Right cardiac atrium (tissue), 5 donors: ENCODE measurements around the gene CCDC27. TPM values are rescaled to one million over a fixed set of nuclear protein-coding genes. Genes with fewer than 3 reads are reported as not detected.
A peak's percentile ranks its signal among the peaks of the same experiment; 100 is the strongest.

Experiments
- ATAC-seq, 2 donors: fragments of 200-7000 bp; cut with Tn5 transposase; one replicate each; pipeline versions ENCODE4 v1.8.0 to v1.9.1; 2020; ENCODE audit warnings: moderate library complexity in 2 of 2, mild to moderate bottlenecking in 1 of 2
- DNase-seq, 3 donors: peaks; one replicate each; pipeline ENCODE4 v3.0.0-alpha.2; 2020
- H3K27ac ChIP-seq: one replicate; pipeline ENCODE4 v1.5.1; 2013; ENCODE audit warnings: mild to moderate bottlenecking, low read length, control low read depth, moderate library complexity
- H3K27me3 ChIP-seq: one replicate; pipeline ENCODE4 v1.6.1; 2013; ENCODE audit not compliant: control insufficient read depth, insufficient read depth
- H3K4me1 ChIP-seq: one replicate; pipeline ENCODE4 v1.6.1; 2013; ENCODE audit warnings: low read length; ENCODE audit not compliant: control insufficient read depth, insufficient read depth
- H3K4me3 ChIP-seq: one replicate; pipeline ENCODE4 v1.5.1; 2013; ENCODE audit warnings: low read length, control low read depth
- H3K9me3 ChIP-seq: one replicate; pipeline ENCODE4 v1.6.1; 2013; ENCODE audit warnings: low read length; ENCODE audit not compliant: control insufficient read depth
- WGBS: extraction: QIAGEN DNeasy Blood & Tissue Kit; methylation state at CpG from one replicate; pipeline ENCODE4 v1.1.7; 2013; 5-methylcytosine and 5-hydroxymethylcytosine counted together
- intact Hi-C, 4 donors: fragments of 100-400 bp; cut with DNase I; formaldehyde crosslinking; loops; one replicate each; pipeline versions ENCODE4 v1.11.0 to v1.14.0; 2022 to 2023
- polyA plus RNA-seq: library from polyadenylated mRNA; stranded (reverse); fragments of 200-250 nt; gene quantifications from one replicate; pipeline ENCODE4 v1.2.3, GENCODE V29; 2013
- total RNA-seq, 4 donors: library from RNA; stranded (reverse); fragmentation: NEBNext Ultra II Directional; extraction: Animal tissue kit (Norgen Biotek cat#: 25700); gene quantifications; one replicate each; pipeline ENCODE4 v1.2.1, GENCODE V29; 2021
- donor health status: healthy with polysubstance abuse.
- donor health status: DM: no; HTN: yes; CAD: no.
- donor health status: DM: no; HTN: no; CAD: no.
- donor health status: DM: no; HTN: yes; CAD: no; lungs with severe emphysema.
- donor health status: DM: yes; HTN: yes; CAD: no.

Gene CCDC27
- total and polyA plus RNA-seq, 5 donors, result 0.09 to 0.14 TPM; not detected in 3

- Histone ChIP-seq H3K27ac (no peak overlapping the region), H3K4me3 (no peak overlapping the region), H3K27me3 (no peaks in the 10 kb centered on the region), H3K9me3 (no peaks in the 10 kb centered on the region), H3K4me1 (no peaks in the 10 kb centered on the region)
- ATAC-seq, result no peak
- intact Hi-C loops, result no loop called here
- WGBS, result 84% methylated on average over 17 of the region's 17 CpGs
- DNase-seq, result no peak
Observed at GRCh38 chr1:3761296-3762010, 9.2 kb downstream of the CCDC27 start.

DNA sequence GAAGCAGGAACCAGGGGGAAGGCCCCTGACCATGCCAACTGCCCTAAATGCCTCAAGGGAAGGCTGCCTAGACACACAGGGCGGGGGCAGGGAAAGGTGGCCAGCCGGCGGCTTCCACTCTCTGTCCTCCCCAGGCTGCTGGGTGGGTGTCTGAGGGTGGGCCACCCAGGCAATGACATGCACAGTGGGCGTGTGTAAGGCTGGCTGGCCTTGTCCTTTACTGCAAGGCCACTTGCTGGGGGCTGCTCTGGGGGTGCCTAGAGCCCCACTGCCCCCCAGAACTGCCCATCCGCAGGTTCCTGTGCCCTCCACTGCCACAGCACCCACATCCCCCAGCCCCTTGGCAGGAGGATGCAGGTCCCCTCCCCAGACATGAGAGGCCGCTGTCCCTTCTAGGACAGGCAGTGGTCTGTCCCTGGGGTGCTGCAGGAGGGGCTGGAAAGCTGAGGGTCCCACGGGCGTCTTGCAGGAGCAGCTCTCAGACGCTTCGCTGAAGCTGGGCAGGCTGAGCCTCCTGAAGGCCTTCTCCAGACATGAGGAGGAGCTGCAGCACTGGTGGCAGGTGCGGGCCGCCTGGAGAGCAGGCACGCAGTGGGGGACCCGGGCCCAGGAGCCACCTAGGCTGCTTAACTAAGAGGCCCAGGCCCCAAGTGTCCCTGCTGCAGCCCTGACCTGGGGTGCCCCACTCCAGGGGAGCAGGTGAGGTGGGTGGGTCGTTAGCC is 10.1 kb downstream of the CCDC27 start:
- no peaks in the 10 kb centered on the region for H3K4me1 ChIP-seq
- 79% methylated on average over 15 of the region's 15 CpGs for WGBS
- ATAC-seq, result peak; percentile 19 to 31
- H3K4me3 ChIP-seq, result no peak overlapping the region
- no peak overlapping the region for H3K27ac ChIP-seq
- H3K27me3 ChIP-seq, result no peaks in the 10 kb centered on the region
- intact Hi-C loops, result no loop called here
- DNase-seq, result peak in 1 of 3 donors; percentile 47
- no peaks in the 10 kb centered on the region for H3K9me3 ChIP-seq

DNA sequence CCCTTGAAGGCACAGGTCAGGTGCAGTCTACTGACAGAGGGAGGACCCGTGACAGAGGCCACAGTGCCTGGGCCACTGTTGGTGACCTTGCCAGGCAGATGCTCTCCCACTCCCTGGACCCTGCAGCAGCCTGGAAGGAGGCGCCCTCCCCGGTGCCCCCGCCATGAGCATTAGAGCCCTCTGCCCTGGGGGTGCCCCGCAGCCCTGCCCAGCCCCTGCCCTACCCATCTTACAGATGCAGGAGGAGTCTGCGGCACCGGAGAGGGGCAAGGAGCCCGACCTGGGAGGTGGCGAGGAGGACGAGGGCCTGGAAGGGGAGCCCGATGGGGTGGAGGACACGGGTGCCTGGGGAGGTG is 10.6 kb downstream of the CCDC27 start:
- DNase-seq, result peak in 1 of 3 donors; percentile 42
- H3K27ac ChIP-seq, result no peak overlapping the region
- no peaks in the 10 kb centered on the region for H3K27me3 ChIP-seq
- intact Hi-C loops, result no loop called here
- 75% methylated on average over 12 of the region's 12 CpGs for WGBS
- peak in 1 of 2 donors; percentile 38 for ATAC-seq
- H3K9me3 ChIP-seq, result no peaks in the 10 kb centered on the region
- no peak overlapping the region for H3K4me3 ChIP-seq
- H3K4me1 ChIP-seq, result no peaks in the 10 kb centered on the region

DNA sequence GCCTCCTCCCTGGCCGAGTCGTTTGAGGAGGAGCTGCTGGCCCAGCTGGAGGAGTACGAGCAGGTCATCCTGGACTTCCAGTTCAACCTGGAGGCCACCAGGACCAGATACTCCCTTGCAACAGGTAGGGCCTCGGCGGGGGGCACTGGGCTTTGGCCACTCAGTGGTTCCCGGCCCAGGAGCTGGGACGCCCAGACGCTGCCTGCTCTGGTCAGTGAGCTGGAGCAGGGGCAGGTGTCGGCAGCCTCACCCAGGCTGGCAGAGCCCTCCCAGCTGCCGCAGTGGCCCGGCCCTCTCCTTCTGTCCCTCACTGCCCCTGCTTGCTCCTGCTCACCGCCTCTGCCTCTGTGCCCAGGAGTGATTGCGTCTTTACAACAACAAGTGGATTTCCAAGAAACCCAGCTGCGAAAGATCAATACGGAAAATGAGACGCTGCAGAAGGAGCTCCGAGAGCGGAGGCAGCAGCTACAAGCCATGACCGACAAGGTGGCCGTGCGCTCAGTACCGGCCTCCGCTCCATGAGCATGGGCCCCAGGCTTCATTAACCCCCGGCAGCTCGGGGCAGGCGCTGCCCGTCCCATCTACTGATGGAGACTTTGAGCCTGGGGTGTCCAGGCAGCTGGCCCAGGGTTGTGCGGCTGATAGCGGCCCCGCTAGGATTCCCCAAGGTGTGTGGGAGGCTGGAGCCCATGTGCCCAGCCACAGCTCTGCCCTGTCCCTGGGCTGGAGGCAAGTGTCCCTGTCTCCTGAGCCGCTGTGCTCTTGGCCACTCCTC is 11.3 kb downstream of the CCDC27 start:
- Histone ChIP-seq H3K27ac (no peak overlapping the region), H3K27me3 (no peaks in the 10 kb centered on the region), H3K9me3 (no peaks in the 10 kb centered on the region), H3K4me3 (no peak overlapping the region), H3K4me1 (no peaks in the 10 kb centered on the region)
- DNase-seq (peak in 2 of 3 donors; percentile 18 to 26), ATAC-seq (no peak)
- 77% methylated on average over 31 of the region's 31 CpGs for whole genome bisulfite sequencing
- intact Hi-C loops, result no loop called here

DNA sequence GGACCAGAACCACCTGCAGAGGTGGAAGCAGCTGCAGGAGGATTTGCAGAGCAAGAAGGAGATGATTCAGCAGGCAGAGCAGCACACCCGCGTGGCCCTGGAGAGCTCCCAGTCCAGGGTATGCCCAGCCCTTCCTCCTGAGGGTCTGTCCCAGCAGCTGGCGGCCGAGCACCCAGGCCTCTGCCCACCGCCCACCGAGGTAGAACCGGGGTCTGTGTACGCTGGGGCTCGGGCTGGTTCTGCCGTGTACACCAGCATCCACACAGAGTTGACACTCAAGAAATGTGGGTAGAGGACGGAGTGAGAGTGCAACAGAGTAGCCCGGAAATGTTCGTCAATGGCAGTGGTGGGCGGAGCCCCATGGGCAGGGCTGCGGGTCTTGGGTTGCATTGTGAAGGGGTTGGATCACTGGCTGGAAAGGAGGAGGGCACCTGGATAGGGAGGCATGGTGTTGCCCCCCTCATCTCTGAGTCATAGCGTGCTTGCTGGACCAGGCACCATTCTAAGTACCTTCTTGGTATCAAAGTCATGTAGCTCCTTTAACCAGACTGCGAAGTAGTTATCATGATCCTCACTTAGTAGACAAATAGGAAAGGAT is 15.2 kb downstream of the CCDC27 start:
- intact Hi-C loops, result no loop called here
- Histone ChIP-seq H3K4me3 (no peak overlapping the region), H3K27ac (no peak overlapping the region), H3K9me3 (no peaks in the 10 kb centered on the region), H3K27me3 (no peaks in the 10 kb centered on the region), H3K4me1 (no peaks in the 10 kb centered on the region)
- DNase-seq, result peak in 2 of 3 donors; percentile 33 to 49
- ATAC-seq, result no peak
- 88% methylated on average over 17 of the region's 17 CpGs for WGBS

DNA sequence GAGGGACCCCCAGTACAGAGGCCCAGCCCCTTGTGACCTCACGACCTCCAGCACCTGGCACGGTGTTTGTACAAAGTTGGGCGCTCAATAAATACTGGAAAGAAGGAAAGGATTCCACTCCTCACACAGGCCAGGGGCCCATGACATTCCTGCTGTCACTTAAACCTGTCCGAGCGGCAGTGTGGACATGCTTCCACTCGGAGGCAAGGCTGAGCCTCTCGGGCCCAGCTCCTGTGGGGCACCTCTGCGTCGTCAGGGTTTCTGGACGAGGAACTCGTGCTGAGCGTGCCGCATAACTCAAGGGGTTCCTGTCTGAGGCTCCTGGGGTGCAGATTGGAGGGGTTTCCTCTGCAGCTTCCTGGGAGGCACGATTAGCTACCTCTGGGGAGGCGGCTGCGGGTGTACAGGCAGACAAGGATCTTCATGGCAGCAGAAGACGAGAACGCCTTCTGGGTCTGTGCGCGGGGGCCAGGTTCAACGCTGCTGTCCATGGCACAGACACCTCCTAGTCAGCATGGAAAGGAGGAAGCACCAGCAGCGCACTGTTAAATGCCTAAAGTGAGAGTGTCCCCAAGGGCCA is 16.7 kb downstream of the CCDC27 start:
- ATAC-seq, result no peak
- no peak overlapping the region for H3K4me3 ChIP-seq
- intact Hi-C loops, result no loop called here
- WGBS, result 90% methylated on average over 22 of the region's 22 CpGs
- H3K27ac ChIP-seq, result no peak overlapping the region
- H3K27me3 ChIP-seq, result no peaks in the 10 kb centered on the region
- no peaks in the 10 kb centered on the region for H3K9me3 ChIP-seq
- peak in 2 of 3 donors; percentile 37 to 51 for DNase-seq
- no peaks in the 10 kb centered on the region for H3K4me1 ChIP-seq

GRCh38 chr1:3770047-3770765 is 18.0 kb downstream of the CCDC27 start:
- peaks cover 3% of the 10 kb centered on the region for H3K4me1 ChIP-seq
- H3K27me3 ChIP-seq, result no peaks in the 10 kb centered on the region
- WGBS, result 89% methylated on average over 16 of the region's 16 CpGs
- ATAC-seq (no peak), DNase-seq (peak in 1 of 3 donors; percentile 61)
- intact Hi-C loops, result no loop called here
- no peak overlapping the region for H3K27ac ChIP-seq
- no peaks in the 10 kb centered on the region for H3K9me3 ChIP-seq
- no peak overlapping the region for H3K4me3 ChIP-seq

- peak overlapping the region; percentile 1 for H3K27ac ChIP-seq
- peak in 2 of 3 donors; percentile 57 to 62 for DNase-seq
- peaks cover 4% of the 10 kb centered on the region for H3K4me1 ChIP-seq
- peak in 1 of 2 donors; percentile 6 for ATAC-seq
- no peaks in the 10 kb centered on the region for H3K27me3 ChIP-seq
- 37% methylated on average over 32 of the region's 32 CpGs for WGBS
- peak overlapping the region; percentile 74 for H3K4me3 ChIP-seq
- intact Hi-C loops, result no loop called here
- H3K9me3 ChIP-seq, result no peaks in the 10 kb centered on the region
Observed at GRCh38 chr1:3771108-3772026, 19.1 kb downstream of the CCDC27 start.

GRCh38 chr1:3772027-3772714 is 19.9 kb downstream of the CCDC27 start:
- H3K9me3 ChIP-seq, result no peaks in the 10 kb centered on the region
- ATAC-seq (peak; percentile 81 to 82), DNase-seq (peak; percentile 94 to 98 (median 97))
- intact Hi-C loops, result no loop called here
- H3K4me3 ChIP-seq, result peak overlapping the region; percentile 74
- 1% methylated on average over 60 of the region's 61 CpGs for WGBS
- H3K4me1 ChIP-seq, result peaks cover 4% of the 10 kb centered on the region
- H3K27me3 ChIP-seq, result no peaks in the 10 kb centered on the region
- peak overlapping the region; percentile 1 for H3K27ac ChIP-seq
